ENCODE data around the gene NEK1. TPM values are rescaled to one million over a fixed set of nuclear protein-coding genes. Genes with fewer than 3 reads are reported as not detected.

Gene NEK1
- total RNA-seq, 6 experiments from 2014 or later = 9.4 to 11.1 (median 10.0) TPM

DNA sequence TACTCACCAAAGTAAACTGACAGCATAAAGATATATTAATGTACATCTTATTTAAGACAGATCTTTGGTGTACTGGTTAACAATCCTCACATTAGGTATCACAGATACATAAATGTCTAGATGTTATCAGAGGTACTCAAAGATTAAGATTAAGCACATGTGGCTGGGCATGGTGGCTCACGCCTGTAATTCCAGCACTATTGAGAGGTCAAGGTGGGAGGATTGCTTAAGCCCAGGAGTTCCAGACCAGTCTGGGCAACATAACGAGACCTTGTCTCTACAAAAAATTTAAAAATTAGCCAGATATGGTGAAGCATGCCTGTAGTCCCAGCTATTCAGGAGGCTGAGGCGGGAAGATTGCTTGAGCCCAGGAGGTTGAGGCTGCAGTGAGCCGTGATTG, 195.9 kb downstream of the NEK1 start:
- TF ChIP-seq, protein P1, sequence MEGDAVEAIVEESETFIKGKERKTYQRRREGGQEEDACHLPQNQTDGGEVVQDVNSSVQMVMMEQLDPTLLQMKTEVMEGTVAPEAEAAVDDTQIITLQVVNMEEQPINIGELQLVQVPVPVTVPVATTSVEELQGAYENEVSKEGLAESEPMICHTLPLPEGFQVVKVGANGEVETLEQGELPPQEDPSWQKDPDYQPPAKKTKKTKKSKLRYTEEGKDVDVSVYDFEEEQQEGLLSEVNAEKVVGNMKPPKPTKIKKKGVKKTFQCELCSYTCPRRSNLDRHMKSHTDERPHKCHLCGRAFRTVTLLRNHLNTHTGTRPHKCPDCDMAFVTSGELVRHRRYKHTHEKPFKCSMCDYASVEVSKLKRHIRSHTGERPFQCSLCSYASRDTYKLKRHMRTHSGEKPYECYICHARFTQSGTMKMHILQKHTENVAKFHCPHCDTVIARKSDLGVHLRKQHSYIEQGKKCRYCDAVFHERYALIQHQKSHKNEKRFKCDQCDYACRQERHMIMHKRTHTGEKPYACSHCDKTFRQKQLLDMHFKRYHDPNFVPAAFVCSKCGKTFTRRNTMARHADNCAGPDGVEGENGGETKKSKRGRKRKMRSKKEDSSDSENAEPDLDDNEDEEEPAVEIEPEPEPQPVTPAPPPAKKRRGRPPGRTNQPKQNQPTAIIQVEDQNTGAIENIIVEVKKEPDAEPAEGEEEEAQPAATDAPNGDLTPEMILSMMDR (IDR thresholded peaks at IDR 0.05) = no peak
- H3K27ac Mint-ChIP-seq = no peak overlapping the region
- no peak overlapping the region for H3K4me3 Mint-ChIP-seq
- DNase-seq = no peak
- H3K27me3 Mint-ChIP-seq (ENCODE audit: insufficient read depth) = 0 out of 2 replicates have a peak, but pooled peaks cover 4% of the 10 kb centered on the region
- peaks cover 12% of the 10 kb centered on the region for H3K4me1 Mint-ChIP-seq (ENCODE audit: low read depth)
- peaks cover 23% of the 10 kb centered on the region for H3K36me3 Mint-ChIP-seq (ENCODE audit: low read depth)
- no peaks in the 10 kb centered on the region for H3K9me3 Mint-ChIP-seq

DNA sequence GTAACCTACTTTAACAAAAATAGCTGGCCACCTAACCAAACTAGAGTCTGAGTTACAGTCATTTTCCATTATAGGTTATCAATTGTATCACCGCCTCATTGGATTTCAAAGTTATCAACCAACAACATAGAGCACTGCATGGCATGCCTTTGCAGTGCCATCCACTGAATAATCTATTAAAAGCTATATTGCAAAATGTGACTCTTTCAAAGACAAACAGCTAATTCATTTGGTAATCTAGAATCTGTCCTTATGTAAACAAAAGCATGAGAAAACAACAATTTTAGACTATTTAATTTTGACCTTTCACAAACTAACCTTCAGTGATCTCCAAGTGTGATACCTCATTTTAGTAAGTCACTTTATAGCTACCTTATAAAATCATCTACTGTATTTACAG, 197.5 kb downstream of the NEK1 start:
- TF ChIP-seq, protein P1 (IDR thresholded peaks at IDR 0.05) = no peak
- Mint-ChIP-seq H3K27me3 (ENCODE audit: insufficient read depth) (0 out of 2 replicates have a peak, but pooled peaks cover 4% of the 10 kb centered on the region), H3K4me3 (no peak overlapping the region), H3K4me1 (ENCODE audit: low read depth) (peaks cover 20% of the 10 kb centered on the region), H3K36me3 (ENCODE audit: low read depth) (peaks cover 20% of the 10 kb centered on the region), H3K27ac (no peak overlapping the region), H3K9me3 (no peaks in the 10 kb centered on the region)
- DNase-seq = no peak

DNA sequence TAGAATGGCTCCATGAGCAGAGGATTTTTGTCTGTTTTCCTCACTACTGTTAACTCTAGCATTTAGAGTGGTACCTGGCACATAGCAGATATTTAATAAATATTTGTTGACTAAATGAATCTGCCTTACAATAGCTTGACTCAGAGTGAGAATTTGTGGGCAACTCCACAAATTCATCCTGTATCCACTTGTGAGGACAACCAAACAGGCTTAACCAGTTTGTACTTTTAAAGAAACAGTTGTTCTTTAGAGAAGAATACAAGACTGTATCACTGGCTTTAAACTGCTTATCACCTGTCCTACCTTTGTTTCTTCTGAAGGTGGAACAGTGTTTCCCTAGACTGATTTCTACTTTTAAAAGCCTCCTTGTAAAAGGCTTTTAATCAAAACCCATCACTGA, 200.3 kb downstream of the NEK1 start:
- H3K27ac Mint-ChIP-seq = no peak overlapping the region
- H3K36me3 Mint-ChIP-seq (ENCODE audit: low read depth) = peaks cover 6% of the 10 kb centered on the region
- no peak overlapping the region for H3K4me3 Mint-ChIP-seq
- peaks cover 16% of the 10 kb centered on the region for H3K4me1 Mint-ChIP-seq (ENCODE audit: low read depth)
- 0 out of 2 replicates have a peak, but pooled peaks cover 4% of the 10 kb centered on the region for H3K27me3 Mint-ChIP-seq (ENCODE audit: insufficient read depth)
- TF ChIP-seq, protein P1 (IDR thresholded peaks at IDR 0.05) = no peak
- H3K9me3 Mint-ChIP-seq = no peaks in the 10 kb centered on the region
- DNase-seq = no peak

DNA sequence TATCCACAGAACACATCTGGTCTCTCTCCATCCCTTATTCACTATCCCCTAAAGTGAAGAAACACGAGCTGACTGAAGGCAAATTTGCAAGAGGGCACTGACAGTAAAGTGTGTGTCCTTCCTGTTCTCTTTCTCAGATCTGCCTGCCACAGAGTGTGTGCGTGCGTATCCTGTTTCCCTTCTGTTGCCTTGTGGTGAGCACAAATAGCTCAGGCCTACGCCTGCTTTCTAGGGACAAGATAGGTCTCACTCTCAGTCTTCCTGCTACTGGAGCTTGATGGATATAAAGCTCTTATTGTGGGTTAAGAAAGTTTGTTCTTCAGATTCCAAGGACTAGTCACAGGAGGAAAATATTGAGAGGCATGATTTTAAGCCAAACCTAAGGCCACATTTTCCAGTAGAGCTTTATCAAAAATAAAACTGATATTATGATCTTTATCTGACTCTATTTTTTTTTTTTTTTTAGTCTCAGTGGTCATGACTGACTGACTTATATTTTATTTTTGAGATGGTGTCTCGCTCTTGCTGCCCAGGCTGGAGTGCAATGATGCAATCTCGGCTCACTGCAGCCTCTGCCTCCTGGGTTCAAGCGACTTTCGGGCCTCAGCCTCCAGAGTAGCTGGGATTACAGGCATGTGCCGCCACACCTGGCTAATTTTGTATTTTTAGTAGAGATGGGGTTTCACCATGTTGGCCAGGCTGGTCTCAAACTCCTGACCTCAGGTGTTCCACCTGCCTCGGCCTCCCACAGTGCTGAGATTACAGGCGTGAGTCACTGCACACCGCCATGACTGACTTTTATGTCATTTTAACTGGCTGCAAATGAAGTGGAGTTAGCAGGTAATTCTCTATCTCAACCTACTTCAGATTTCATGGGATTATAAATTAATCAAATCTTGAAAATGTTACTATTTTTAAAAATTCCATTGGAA, 201.3 kb downstream of the NEK1 start:
- TF ChIP-seq, protein P1 (IDR thresholded peaks at IDR 0.05) = no peak
- Mint-ChIP-seq H3K27ac (peak overlapping the region; percentile 40), H3K9me3 (no peaks in the 10 kb centered on the region), H3K36me3 (ENCODE audit: low read depth) (peaks cover 3% of the 10 kb centered on the region; the same call in 1 of the 2 replicates), H3K4me1 (ENCODE audit: low read depth) (peaks cover 17% of the 10 kb centered on the region), H3K4me3 (no peak overlapping the region), H3K27me3 (ENCODE audit: insufficient read depth) (0 out of 2 replicates have a peak, but pooled peaks cover 2% of the 10 kb centered on the region)
- peak; percentile 80 for DNase-seq

DNA sequence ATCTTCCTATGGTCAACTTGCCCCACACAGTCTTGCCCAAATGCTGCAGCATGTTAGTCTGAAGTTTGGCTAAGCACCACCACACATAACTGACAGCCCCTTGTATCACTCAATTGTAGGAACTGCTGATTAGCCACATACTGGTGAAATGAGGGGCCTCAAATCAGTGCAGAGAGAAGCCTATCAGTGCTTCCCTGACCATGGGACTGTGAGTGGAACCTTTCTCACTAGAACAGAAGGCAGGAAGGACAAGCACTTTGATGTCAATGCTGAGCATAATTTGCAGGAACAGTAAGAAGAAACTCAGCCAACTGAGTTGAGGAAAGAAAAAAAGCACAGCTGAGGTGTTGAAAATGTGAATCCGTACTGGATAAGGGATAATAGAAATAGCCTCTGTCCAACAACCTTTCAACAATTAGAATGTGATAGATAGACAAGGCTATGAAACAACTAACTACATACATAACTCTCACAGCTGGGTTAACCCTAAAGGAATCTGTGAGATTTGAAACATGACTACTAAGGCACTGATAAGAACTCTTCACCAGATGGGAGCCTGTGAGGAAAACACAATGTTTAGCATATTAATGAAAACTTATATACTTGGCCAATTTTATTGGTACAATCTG, 205.1 kb downstream of the NEK1 start:
- DNase-seq = no peak
- Mint-ChIP-seq H3K27me3 (ENCODE audit: insufficient read depth) (no peaks in the 10 kb centered on the region), H3K4me3 (no peak overlapping the region), H3K27ac (no peak overlapping the region), H3K4me1 (ENCODE audit: low read depth) (peaks cover 22% of the 10 kb centered on the region), H3K36me3 (ENCODE audit: low read depth) (no peaks in the 10 kb centered on the region; the same call in 1 of the 2 replicates), H3K9me3 (no peaks in the 10 kb centered on the region)
- TF ChIP-seq, protein P1 (IDR thresholded peaks at IDR 0.05) = no peak
